ENCODE measurements around the gene ANK3.

The ANK3 gene

DNA sequence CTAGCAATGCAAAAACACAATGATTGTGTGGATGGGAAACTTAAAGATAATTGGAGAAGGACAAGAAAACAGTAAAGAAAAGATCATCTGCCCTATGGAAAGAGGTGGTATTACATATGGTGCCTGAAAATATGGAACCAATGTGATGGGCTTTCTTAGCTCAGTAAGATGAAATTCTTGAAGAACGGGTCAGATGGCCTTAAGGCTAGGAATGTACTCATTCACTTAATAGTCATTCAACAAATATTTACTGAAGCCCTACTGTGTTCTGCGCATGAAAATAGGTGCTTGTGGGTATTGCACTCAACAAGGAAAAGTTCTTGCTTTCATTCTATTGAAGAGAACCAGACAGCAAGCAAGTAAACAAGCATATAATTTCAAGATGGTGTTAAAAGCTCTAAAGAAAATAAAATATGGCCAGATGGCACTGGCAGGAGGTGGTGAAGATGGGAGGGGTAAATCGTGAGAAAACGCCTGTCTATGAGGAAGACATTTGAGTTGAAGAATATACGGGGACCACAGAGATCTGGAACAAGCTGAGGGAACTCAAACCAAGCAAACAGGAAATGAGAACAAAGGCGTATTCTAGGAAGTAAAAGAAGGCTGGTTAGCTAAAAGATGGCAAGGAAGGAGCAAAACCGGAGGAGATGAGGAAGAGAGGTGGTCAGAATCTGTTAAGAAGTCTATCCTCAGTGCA is 179.7 kb downstream of the ANK3 start:
- no peak for DNase-seq

DNA sequence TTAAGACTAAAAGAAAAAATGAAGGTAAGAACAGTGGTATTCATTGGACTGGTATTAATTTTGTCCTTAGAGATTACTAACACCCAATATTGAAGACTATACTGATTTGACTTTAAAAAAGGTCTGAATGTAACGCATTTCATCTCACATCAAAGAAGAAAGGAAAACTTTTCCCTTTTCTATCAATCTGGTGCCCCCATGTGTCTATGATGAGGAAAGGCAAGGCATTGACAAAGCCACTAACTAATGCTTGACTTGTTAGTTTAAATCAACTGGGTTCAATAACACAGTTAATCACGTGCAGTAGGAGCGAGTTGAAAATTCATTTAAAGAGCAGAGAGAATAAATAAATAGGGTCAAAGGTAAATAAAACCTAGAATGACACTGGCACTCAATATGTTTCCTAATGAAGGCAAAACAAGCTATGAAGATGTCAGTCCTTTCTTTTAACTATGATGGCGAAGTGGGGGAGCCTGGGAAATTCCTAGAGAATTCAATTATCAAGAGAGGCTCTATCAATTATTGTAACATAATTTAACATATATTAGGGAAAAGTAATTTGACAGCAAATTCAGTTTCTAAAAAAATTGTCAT is 180.9 kb downstream of the ANK3 start:
- DNase-seq: no peak

DNA sequence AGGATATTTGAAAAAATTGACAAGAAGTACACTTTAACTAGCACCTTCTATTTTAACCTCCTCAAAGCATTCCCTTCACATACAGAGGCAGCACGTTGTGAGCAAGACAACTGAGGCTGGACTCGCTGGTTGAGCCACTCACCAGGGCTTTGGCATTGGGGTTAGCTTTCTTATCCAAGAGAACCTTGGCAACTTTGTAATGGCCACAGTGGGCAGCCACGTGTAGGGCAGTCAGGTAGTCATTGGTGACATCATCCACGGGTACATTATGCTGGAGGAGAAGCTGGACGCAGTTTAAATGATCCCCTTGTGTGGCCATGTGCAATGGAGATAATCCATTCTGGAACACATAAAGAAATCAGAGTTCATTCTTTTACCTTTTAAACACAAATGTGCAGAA is 181.8 kb downstream of the ANK3 start:
- DNase-seq: no peak

DNA sequence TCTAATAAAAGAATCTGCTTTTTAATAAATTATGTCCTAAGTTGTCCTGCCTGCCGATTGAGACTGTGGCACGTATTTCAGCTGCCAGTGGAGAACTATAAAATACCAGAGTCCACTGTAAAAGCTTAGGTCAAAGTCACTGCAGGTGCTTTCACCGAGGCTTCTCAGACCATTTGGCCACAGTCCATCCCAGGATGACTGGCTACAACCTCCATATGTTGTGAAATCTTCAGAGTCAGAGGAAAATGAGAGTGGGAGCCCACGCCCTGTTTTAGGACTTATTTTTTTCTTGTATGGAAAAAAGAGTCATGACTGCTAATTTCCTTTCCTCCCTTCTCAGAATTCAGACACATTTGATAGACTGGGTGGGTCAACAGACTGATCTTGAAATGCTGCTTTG is 182.9 kb downstream of the ANK3 start:
- DNase-seq: no peak

GRCh38 chr10:60205741-60206140 is 183.9 kb downstream of the ANK3 start:
- no peak for DNase-seq

DNA sequence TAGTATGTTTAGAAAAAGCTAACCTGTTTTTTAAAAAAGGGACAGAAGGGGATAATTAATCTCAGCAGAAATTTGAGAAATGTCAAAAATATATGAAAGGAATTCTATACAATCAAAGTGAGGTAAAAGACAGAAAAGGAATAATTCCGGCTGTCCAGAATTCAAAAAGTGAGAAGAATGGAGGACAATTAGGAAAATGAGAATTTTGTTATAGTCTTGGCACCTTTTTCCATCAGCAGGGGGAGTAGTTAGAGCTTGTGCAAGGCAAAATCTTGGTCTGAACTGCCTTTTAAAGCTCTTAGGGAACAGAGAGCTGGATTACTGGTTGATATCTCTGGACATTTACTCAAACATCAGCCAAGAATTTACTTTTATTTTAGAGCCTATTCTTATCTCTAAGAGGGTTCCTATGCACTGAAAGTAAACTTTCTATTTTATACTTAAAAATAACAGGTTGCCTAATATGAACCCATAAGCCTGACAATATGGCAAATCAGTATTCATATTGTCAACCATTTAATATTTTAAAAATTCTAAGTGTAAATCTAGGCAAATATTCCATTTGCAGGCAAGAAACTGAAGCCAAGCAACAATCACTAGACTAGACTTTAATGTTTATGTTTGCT is 185.6 kb downstream of the ANK3 start:
- no peak for DNase-seq

DNA sequence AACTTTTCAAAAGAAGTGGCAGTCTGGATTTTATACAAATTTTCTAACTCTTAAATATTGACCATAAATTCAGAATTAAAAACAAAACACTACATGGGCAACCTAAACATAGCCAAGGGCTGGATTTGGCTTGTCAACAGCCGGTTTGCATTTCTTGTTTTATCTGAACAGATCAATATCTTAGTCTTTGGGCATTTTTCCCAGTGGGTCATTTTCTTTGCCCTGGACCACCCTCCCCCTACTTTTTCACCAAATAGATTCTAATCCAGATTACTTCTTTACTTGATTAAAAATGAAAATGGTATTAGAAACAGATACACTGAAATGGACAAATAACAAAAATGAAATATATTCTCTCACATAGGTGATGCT is 189.0 kb downstream of the ANK3 start:
- no peak for DNase-seq

GRCh38 chr10:60200012-60200681 is 189.5 kb downstream of the ANK3 start:
- no peak for DNase-seq

GRCh38 chr10:60197206-60197605 is 192.5 kb downstream of the ANK3 start:
- DNase-seq: no peak

DNA sequence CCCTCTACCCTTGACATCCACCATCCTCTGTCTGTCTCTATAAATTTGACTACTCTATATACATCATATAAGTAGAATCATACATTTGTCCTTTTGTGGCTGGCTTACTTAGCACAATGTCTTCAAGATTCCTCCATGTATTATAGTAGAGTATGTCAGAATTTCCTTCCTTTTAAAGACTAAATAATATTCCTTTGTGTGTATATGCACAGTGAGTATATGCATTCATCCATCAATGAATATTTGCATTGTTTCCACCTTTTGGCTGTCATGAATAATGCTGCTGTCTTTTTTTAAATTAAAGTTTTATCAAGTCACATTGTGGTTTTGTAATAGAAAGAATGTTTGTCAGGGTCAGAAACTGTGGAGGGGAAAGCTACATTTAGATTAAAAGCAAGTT is 195.3 kb downstream of the ANK3 start:
- no peak for DNase-seq

GRCh38 chr10:60192946-60193345 is 196.7 kb downstream of the ANK3 start:
- no peak for DNase-seq

DNA sequence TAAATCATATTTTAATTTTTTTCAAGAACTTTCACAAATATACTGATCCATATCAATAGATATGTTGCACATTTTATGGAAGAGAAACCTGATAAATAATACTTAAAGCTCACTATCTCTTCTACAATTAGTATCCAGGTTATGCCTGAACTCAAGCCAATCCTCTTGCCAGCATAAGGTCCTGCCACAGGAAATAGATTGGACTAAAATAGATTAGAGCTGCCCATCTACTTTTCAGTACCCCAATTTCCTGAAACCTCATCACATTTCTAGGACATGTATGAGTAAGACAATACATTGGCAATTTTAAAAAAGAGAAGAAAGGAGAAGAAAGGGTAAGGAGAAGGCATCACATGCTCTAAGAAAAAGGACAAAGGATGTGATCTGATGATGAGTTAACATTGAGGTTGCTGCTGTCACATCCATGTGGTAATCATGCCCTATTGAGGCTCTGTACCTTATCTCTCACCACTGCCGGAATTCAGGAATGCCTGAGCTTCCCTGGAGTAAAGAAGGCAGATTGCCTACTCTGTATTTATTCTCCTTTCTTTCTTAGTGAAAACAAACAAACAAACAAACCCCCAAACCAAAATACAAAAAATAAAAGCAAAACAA is 199.7 kb downstream of the ANK3 start:
- DNase-seq: no peak

DNA sequence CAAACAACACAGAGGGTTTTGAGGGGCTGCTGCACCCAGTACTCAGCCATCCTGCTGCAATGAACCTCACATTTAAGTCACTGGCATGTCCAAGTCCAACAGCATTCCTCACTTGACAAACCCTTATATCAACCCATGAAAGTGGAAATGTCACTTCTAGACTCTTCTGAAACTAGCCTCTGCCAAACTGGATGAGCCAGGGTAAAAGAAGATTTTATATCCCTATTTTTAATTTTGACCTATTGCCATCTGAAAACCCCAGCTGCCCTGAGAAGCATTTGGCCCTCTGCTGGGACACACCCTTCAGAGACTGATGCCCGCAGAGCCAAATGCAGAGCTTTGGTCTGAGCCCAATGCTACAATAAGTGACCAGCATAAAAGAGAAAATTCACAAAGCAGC is 201.1 kb downstream of the ANK3 start:
- no peak for DNase-seq

- no peak for DNase-seq
Measured at GRCh38 chr10:60187691-60188090, 202.0 kb downstream of the ANK3 start.

GRCh38 chr10:60186315-60187071 is 203.2 kb downstream of the ANK3 start:
- DNase-seq: no peak

- no peak for DNase-seq
Measured at GRCh38 chr10:60185421-60185820, 204.3 kb downstream of the ANK3 start.

GRCh38 chr10:60182691-60183090 is 207.0 kb downstream of the ANK3 start:
- no peak for DNase-seq

DNA sequence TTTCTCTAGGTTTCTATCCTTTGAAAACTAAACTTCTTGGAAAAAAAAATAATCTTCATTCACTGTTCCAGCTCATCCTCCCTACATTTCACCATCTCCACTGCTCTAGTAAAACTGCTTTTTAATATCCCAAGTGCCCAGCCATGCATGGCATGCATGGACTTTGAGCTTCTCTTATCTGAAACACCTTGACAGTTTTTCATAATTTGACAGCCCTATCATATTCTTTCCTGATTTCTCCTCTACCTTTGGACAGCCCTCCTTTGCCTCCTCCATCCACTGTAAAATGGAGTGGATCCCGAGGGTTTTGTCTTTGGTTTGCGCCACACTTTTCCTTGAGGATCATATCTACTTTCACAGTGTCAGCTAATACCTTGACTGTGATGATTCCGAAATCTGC is 212.8 kb downstream of the ANK3 start:
- DNase-seq: no peak

DNA sequence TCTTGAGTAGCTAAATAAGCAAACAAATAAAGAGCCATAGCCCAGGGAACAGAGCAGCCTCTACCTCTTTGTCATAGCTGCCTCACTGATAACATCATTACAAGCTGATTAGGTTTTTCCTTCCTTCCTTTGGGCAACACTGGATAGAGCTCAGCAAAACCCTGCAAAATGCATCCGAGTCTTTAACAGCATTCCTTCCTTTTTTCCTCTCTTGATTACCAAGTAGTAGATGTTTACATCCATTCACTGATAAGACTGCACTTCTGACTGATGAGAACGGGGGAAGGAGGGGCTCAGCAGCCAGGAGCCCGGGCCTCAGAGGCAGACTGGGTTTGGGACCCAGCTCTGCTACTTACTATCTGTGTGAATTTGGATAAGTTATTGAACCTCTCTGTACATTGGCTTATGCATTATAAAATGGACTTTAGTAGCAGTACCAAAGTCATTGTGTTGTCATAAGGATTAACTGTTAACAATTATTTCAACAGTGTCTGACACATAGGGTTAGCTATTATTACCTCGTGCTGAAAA is 214.2 kb downstream of the ANK3 start:
- DNase-seq: no peak

GRCh38 chr10:60172363-60172990 is 217.2 kb downstream of the ANK3 start:
- no peak for DNase-seq

- no peak for DNase-seq
Measured at GRCh38 chr10:60171436-60172013, 218.2 kb downstream of the ANK3 start.

DNA sequence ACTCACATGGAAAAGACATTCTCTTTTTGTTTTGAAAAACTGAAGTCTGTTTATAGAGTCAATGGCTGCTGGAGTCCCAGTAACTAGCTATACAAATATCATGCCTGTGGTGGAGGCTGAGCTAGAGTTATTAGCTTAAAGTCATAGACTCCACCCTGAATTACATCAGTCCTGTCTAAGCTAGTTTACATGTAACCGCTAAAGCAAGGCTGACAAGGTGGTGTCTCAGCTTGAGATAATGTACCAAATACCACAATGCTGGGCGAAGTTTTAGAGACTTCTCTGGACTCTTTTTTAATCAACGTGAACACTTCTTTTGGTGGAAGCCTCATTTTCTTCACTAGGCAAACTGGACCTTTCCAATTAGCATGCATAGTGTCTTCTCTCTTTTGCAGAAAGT is 219.4 kb downstream of the ANK3 start:
- no peak for DNase-seq

All from stimulated activated CD4-positive, alpha-beta T cell treated with anti-CD3 and anti-CD28 coated beads, Interleukin-1b, Interleukin-23, amount 100 ng/mL, for 48 hours (primary cell).